GM18519 (cell line): ENCODE data around the gene CLCN1.
A peak's percentile ranks its signal among the peaks of the same experiment; 100 is the strongest.

ENCODE experiments used
- ATAC-seq: cut with Tn5 transposase; IDR thresholded peaks from one replicate; pipeline ENCODE4 v1.9.1; 2021; ENCODE audit warnings: mild to moderate bottlenecking, moderate library complexity; ENCODE audit not compliant: unreplicated experiment, low FRiP score

Gene CLCN1

GRCh38 chr7:143290293-143290692, 25.6 kb upstream of the CLCN1 start:
- no peak for ATAC-seq

DNA sequence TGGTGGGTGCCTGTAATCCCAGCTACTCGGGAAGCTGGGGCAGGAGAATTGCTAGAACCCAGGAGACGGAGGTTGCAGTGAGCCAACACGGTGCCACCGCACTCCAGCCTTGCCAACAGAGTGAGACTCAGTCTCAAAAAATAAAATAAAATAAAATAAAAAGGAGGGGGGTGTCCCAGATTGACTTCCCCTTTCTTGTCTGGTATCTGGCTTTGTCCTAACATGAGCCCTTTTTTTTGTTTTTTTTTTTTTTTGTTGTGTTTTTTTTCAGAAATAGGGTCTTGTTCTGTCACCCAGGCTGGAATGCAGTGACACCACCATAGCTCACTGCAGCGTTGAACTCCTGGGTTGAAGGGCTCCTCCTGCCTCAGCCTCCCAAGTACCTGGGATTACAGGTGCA, 23.0 kb upstream of the CLCN1 start:
- no peak for ATAC-seq

DNA sequence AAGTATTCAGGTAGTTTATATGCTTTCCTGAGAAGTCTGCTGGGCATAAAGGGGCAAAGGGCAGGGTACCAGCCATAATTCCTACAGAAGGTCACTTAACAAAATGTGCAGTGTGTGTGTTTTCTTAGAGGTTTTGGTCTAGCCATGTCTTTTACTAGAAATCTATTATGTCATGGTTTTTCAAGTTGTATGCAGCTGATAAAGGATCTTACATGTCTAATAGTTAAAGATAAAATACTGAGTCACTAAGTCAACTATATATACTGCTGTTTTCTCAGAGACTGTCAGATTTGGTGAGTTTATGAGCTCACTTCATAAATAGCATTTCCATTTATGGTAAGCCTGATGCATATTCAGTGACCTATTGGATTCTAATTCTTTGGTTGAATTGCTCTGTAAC, 20.0 kb upstream of the CLCN1 start:
- no peak for ATAC-seq

GRCh38 chr7:143296686-143297085, 19.2 kb upstream of the CLCN1 start:
- ATAC-seq: no peak

DNA sequence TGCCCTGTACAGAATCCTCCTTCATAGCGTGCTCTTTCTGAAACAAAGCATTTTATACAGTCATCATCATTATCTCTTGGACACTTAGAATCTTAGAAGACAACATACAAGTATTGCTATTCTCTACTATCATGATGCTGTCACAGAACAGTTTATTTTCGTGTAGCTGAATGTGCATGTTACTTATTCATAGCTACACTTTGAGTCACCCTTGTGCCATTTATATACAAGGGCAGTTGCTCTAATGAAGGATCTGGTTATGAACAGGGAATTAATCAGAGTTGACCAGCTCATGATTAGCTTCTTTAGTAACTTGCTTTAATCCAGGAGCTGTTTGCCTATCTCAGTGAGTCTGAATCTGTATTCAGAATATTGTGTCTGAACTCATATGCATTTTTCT, 16.6 kb upstream of the CLCN1 start:
- ATAC-seq: no peak

GRCh38 chr7:143299840-143300239, 16.1 kb upstream of the CLCN1 start:
- ATAC-seq: peak; percentile 47

DNA sequence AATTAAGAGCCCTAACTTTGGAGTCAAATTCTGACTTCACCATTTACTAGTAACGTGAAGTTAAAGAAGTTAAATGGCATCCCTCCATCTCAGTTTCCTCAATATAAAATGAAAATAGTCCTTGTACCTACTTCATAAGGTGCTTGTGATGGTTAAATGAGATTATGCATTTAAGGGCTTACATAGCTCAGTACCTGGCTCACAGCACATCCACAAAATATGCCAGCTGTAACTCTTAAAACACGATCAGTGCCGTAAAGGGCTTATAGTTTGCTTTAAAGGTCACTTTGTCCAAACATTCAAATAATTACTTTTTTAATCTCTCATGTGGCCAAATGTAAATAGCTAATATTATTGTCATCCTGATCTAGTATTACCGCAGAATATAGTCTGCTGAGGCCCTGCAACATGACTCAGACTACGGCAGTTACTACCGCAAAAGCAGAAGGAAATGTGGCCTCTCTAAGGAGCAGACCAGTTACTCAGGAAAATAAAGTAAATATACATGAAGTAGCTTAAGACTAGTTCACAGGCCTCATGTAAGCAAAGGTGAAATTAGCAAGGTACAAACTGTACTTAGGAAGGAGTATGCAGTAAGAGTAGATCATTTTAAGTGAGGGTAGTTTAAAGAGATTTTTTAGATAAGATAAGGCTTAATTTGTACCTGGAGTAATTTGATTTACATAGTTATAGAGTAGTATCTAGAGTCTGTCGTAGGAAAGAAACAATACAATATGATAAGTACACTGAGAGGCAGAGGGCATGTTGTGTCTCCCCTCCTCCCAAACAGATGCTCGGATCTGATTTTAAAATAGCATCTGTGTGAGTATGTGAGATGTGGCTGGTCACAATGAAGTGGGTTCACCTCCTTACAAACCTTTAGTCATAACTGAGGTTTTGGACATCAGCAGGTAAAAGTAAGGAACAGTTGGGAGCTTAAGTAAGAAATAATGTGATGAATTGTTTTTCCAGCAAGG, 14.7 kb upstream of the CLCN1 start:
- no peak for ATAC-seq

GRCh38 chr7:143303733-143304132, 12.2 kb upstream of the CLCN1 start:
- no peak for ATAC-seq

DNA sequence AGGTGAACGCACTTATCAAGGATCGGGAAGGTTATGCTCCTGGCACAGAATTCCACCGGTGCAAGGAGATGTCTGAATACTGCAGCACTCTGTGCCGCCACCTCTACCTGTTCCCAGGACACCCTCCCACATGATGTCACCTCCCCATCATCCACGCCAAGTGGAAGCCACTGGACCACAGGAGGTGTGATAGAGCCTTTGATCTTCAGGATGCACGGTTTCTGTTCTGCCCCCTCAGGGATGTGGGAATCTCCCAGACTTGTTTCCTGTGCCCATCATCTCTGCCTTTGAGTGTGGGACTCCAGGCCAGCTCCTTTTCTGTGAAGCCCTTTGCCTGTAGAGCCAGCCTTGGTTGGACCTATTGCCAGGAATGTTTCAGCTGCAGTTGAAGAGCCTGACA, 11.0 kb upstream of the CLCN1 start:
- ATAC-seq: no peak

- no peak for ATAC-seq
These were observed 10.4 kb upstream of the CLCN1 start for GRCh38 chr7:143305423-143306070.

- ATAC-seq: no peak
These were observed 7.3 kb upstream of the CLCN1 start for GRCh38 chr7:143308632-143309031.

GRCh38 chr7:143314127-143314526, 1.8 kb upstream of the CLCN1 start:
- ATAC-seq: no peak

- ATAC-seq: no peak
These were observed 581 bp downstream of the CLCN1 start for GRCh38 chr7:143316492-143316891.

- ATAC-seq: no peak
These were observed 2.8 kb downstream of the CLCN1 start for GRCh38 chr7:143318661-143319060.

DNA sequence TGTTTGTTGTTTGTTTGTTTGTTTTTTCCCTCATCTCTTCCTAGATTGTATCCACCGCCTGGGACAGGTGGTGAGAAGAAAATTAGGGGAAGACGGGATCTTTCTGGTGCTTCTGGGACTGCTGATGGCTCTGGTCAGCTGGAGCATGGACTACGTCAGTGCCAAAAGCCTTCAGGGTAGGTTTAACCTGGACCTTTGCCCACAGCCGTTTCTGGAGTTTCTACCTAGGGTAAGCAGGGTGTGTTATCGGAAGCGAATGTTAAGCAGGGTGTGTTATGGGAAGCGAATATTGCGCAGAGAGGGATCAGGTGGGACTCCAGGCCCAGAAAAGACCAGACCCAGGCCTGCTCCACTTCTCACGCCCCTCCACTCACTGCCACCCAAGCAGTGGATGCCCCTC, 4.7 kb downstream of the CLCN1 start:
- ATAC-seq: no peak

DNA sequence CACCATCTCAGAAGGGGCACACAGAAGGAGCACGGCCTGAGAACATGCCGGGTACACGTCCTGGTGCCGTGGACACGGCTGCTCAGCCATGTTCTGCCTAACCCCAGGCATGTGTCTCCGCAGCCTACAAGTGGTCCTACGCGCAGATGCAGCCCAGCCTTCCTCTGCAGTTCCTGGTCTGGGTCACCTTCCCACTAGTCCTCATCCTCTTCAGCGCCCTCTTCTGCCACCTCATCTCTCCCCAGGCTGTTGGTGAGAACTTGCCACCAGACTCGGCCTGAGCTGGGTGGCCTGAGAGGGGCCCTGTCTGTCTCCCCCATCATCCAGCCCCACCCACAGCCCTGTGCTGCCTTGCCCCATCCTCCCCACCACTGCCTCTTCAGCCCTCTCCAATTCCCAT, 5.3 kb downstream of the CLCN1 start:
- ATAC-seq: no peak

DNA sequence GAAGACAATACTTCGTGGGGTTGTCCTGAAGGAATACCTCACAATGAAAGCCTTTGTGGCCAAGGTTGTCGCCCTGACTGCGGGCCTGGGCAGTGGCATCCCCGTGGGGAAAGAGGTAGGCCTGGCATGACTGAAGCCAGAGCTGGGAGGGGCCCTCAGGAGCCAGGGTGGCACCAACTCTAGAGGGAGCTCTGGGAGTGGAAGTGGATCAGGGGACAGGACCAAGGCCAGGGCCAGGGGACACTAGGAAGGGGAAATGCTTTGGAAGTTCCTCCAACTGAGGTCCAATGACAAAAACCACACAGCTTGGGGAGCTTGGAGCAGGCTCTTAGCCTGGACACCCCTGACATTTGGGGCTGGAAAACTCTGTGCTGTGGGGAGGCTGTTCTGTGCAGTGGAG, 5.8 kb downstream of the CLCN1 start:
- ATAC-seq: no peak

DNA sequence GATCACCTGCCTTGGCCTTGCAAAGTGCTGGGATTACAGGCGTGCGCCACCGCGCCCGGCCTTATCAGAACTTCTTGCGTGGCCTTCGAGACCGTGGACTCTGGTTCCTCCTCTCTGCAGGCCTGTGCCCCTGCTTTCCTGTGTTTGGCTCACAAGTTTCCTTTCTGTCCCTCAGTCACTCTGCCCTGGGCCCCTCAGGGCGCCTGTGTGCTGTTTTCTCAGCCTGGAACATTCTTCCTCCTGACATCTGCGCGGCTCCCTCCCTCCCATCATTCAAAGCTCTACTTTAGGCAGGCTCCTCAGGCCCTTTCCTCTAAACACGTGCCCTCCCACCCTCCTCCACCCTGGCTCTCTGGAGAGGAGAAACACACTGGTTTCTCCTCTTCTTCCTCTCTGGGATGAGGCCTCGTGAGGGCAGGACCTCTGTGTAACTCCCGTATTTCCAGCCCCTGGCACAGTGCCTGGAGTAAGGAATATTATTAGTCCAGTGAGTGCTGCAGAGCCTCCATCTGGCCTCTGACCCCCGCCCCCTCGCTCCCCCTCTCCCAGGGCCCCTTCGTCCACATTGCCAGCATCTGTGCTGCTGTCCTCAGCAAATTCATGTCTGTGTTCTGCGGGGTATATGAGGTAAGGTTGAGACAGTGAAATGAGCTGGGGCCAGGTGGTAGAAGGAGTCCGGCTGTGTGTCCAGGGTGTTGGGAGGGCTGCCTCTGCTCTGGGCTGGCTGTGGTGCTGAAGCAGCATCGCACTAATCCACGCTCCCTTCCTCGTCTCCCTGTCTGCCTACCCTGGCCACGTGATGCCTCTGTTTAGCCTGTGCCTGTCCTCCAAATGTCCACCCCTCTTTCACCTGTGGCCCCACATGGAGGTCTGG, 7.1 kb downstream of the CLCN1 start:
- ATAC-seq: no peak

DNA sequence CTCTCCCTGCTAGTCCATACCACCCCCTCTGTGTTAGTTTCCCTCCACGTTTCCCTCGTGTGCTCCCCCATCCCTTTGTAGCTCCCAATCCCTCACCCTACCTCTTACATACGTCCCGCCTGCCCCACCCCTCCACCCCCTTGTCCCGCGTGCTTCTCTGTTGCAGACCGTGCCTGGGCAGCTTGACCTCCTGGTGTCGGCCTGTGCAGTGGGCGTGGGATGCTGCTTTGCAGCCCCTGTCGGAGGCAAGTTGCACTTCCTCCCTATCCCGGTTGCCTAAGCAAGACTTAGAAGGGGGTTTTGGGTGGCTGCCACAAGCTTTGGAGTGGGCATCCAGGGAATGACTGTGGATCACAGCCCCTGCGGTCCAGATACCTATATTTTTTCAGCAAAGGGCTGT, 7.7 kb downstream of the CLCN1 start:
- ATAC-seq: no peak

DNA sequence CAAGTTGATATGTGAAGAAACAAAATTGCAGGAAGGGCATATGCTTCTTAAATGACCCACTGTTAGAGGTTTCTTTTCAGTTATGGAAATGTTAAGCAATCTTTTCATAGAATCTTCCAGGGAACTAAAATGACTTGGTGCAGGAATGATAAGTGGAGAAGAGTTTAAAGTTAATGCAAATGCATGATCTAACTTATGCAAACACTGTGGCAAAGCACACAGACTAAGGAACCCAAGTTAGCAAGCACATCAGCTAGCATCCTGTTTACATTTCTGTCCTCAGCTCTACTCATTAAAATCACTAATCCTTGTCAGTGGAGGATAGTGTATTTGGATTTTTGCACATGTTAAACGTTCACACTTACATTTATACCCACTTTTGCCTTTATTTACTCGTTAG, 9.3 kb downstream of the CLCN1 start:
- peak; percentile 47 for ATAC-seq

DNA sequence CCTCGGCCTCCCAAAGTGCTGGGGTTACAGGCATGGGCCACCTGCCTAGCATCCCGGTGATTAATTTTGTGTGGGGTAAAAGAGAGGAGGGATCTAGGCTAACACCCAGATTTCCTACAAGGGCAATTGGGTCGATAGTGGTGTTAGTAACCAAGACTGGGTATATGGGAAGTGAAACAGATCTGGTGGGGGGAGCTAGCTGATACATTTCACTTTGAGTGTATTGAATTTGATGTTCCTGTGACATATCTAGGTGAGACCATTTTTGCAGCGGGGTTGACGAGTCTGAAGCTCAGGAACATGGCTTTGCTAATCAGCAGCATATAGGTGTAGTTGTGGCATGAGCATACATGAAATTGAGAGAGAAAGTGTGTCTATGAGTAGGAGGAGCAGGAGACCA, 12.0 kb downstream of the CLCN1 start:
- ATAC-seq: peak; percentile 58
